NCI-H2107 treated with DMSO at 0.1 percent for 48 hours (cell line): ENCODE results near the gene ZNF418.
"Not testable (repeated sequence)": the region's sequence is repeated elsewhere in the genome, so short reads cannot be mapped to it uniquely, and the experiment has no call there.

Source experiments
- DNase-seq: peaks from one replicate; lab custom pipeline; 2025; ENCODE audit not compliant: unreplicated experiment; lab: John Stamatoyannopoulos, UW

The ZNF418 gene

DNA sequence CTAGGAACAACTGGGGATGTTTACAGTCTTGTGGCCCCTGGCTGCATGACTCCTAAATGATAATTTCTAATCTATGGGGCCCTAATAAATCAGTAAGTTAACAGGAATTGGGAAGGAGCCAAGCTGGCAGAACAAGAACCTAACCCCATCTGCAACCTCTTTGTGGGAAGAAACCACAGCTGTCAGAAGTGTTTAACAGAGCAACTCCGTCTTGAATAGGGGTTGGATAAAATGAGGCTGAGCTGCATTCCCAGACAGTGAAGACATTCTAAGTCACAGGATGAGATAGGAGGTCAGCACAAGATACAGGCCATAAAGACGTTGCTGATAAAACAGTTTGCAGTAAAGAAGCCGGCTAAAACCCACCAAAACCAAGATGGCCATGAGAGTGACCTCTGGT lies 44.5 kb downstream of the ZNF418 start:
- DNase-seq, result not testable (repeated sequence)

DNA sequence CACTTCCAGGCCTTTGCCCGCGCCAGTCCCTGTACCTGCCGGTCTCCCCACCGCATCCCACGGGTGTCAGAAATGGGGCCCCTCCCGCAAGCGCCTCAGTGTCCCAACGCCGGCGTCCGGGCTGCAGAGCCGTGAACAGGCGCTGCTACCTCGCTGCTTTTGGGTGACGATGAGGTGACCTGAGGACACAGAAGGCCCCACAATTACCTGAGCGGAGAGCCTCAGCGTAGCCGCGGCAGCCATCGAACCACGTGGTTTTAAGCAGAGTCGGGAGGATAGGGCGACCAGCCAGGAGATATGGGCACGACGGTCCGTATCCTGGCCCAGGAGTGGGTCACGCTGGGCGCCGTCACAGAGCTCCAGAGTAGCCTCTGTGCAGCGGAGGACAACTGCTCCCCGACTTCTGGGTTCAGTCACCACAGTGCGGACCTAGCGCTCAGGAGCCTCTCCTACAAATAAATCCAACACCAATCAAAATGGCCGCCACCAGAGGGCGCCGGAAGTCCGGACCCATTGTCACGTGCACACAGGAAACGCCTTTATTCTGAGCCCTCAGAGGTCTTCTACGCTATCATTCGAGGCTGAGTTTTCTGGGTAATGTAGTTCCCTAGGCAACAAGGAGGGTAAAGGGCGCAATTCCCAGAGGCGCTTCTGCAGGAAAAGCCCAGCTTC lies 46.5 kb downstream of the ZNF418 start, which contains the start of gene ZNF814:
ZNF814 (minus strand) TSS at position 478 of the 672 bp plus-strand sequence; CDS start at position 243, 235 bp downstream.
- no peak for DNase-seq

DNA sequence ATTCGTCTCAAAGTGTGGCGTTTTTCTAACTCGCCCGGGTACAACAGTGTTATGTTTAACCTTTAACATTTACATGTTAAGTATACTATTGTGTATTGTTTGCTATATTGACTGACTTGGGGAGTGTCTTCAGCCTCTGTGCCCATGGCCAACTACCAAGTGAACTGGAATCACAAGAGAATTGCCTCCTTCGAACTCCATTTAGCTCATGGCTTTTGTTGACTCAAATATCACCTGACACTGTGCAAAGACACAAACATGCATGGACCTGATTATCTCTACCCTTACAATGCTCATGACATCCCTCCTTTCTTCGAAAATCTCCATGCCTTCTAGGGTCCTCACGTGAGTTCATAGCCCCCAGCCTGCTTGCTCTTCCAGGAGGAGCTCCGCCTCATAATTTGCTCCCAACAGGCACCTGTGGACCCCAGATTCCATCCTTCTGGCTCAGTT lies 47.1 kb downstream of the ZNF418 start:
- no peak for DNase-seq

DNA sequence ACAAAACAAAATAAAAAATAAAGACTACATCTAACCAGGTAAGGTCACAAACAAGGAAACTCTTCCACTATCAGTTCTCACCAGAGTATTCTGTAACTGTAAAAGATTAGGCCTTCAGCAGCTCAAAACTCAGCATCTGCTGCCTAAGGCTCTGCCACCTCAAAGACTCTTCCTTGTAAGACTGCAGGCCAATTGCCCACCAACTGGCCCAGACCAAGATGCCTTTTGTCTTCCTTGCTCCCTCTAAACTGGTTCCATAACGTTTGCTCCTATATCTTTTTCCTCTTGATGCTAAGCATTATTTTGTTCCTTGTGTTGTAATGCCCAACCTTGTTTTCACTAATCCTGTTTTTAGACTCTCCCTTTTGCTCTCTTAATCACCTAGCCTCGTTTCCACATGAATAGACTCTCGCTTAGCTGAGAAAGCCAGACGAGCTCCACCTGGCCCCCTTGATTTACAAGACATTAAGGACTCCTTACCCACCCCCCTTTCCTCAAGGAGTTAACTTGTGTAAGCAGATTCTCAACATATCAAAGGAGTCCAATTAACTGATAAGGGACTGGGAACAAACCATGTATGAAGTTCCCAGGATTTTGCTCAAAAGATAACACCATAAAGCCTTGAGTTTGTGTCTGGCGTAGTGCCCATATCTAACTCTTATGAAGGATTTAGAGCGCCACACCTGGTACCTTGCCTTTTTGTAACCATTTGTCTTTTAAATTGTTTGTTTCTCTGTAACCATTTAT lies 47.8 kb downstream of the ZNF418 start:
- no peak for DNase-seq

DNA sequence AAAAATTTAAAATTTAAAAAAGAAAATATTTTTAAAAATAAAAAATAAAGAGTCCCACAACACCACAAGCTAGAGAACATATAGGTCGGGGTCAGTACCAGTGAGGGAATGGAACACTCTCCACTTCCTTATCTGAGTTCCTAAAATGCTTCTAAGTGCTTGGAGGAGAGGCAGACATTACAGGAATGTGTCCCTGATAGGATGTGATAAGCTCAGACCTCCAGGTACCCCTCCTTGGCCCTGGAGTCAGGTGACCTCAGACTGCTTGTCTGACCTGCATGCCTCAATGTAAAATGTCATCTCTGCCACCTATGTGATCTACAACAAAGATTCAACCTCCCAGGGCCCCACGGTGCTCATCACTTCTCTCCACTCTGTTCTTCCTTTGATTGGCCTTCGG lies 49.2 kb downstream of the ZNF418 start:
- DNase-seq, result no peak

DNA sequence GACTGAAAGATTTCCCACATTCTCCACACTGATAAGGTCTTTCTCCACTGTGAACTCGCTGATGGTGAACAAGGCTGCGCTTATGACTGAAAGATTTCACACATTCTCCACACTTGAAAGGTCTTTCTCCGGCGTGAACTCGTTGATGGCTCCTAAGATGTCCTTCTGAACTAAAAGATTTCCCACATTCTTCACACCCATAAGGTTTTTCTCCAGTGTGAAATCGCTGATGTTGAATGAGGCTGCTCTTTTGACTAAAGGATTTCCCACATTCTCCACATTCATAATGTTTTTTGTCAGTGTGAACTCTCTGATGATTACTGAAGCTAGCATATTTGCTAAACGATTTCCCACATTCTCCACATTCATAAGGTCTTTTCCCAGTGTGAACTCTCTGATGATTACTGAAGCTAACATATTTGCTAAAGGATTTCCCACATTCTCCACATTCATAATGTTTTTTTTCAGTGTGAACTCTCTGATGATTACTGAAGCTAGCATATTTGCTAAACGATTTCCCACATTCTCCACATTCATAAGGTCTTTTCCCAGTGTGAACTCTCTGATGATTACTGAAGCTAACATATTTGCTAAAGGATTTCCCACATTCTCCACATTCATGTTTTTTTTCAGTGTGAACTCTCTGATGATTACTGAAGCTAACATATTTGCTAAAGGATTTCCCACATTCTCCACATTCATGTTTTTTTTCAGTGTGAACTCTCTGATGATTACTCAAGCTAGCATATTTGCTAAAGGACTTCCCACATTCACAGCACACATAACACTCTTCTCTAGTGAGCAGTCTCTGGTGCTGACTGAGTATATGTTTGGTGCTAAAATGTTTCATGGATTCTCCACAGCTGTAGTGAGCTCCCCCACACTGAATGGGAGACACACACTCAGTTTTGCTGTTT lies 61.1 kb downstream of the ZNF418 start:
- not testable (repeated sequence) for DNase-seq

DNA sequence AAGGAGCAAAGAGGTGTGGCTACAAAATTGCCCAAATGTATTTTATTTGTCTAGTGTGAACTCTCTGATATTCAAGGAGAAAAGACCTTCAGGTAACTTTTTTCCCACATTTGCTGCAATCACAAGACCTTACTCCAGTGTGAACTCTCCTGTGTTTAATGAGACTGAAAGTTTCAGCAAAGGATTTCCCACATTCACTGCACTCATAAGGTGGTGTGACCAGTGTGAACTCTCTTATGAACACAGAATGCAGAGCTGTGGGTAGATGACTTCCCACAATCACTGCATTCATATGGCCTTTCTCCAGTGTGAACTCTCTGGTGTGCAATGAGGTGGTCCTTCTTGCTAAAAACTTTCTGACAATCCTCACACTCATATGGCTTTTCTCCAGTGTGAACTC lies 62.8 kb downstream of the ZNF418 start:
- no peak for DNase-seq
